ENCODE measurements around the gene NDST1. TPM values are rescaled to one million over a fixed set of nuclear protein-coding genes. Genes with fewer than 3 reads are reported as not detected.

NDST1 gene
- polyA plus RNA-seq, 1 donor (not counting 4 experiments of a cell fraction or from before 2014, with no cell fraction given): 24.9 TPM

DNA sequence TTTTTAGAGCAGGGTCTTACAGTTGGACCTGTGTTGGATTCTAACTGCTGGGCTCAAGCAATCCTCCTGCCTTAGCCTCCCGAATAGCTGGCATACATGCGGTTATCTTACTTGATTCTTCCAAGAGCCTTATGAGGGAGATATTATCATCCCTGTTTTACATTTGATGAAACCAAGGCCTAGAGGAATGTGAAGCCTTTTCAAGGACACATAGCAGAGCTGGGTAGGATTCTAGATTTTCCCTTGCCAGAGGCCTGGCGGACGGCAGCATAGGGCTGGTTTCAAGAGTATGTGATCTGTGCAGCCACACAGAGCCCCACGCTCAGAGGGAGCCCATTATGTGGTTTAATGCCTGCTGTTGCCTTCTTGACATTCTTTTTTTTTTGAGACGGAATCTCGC, 24.2 kb downstream of the NDST1 start:
- Histone ChIP-seq H3K9me3 (ENCODE audit: control insufficient read depth, low read depth, low read length) (no peaks in the 10 kb centered on the region), H3K4me2 (ENCODE audit: control insufficient read depth, extremely low read depth, insufficient read depth, low read depth, low read length) (no peak overlapping the region), H3K9ac (ENCODE audit: control insufficient read depth, extremely low read depth, insufficient read depth, low read length) (no peak overlapping the region), H2AFZ (ENCODE audit: control insufficient read depth, low read length) (no peak overlapping the region), H4K20me1 (ENCODE audit: control insufficient read depth, extremely low read depth, insufficient read depth, low read length) (no peaks in the 10 kb centered on the region), H3K9me1 (ENCODE audit: control insufficient read depth, extremely low read depth, insufficient read depth, low read length) (no peaks in the 10 kb centered on the region), H3K4me3 (ENCODE audit: control insufficient read depth in 2 of 3, extremely low read depth in 1 of 3, insufficient read depth in 2 of 3, low read depth in 1 of 3, low read length in 3 of 3) (no peak overlapping the region), H3K4me1 (ENCODE audit: control insufficient read depth, extremely low read depth, insufficient read depth, low read length) (no peaks in the 10 kb centered on the region), H3K36me3 (ENCODE audit: control insufficient read depth in 2 of 2, extremely low read depth in 1 of 2, insufficient read depth in 2 of 2, low read length in 2 of 2) (peaks cover 24 to 31% of the 10 kb centered on the region in 2 experiments), H3K27me3 (ENCODE audit: control insufficient read depth, extremely low read depth, insufficient read depth, low read length) (no peaks in the 10 kb centered on the region), H3K27ac (ENCODE audit: control insufficient read depth, insufficient read depth, low read length) (no peak overlapping the region), H3K79me2 (ENCODE audit: control insufficient read depth, insufficient read depth, low read length) (peaks cover 21% of the 10 kb centered on the region)
- FAIRE-seq: no peak
- no peak for DNase-seq (ENCODE audit: low read depth, low spot score)
- no peak for TF ChIP-seq EZH2 (IDR thresholded peaks at IDR 0.05; ENCODE audit: low read length)
- TF ChIP-seq, protein P1, sequence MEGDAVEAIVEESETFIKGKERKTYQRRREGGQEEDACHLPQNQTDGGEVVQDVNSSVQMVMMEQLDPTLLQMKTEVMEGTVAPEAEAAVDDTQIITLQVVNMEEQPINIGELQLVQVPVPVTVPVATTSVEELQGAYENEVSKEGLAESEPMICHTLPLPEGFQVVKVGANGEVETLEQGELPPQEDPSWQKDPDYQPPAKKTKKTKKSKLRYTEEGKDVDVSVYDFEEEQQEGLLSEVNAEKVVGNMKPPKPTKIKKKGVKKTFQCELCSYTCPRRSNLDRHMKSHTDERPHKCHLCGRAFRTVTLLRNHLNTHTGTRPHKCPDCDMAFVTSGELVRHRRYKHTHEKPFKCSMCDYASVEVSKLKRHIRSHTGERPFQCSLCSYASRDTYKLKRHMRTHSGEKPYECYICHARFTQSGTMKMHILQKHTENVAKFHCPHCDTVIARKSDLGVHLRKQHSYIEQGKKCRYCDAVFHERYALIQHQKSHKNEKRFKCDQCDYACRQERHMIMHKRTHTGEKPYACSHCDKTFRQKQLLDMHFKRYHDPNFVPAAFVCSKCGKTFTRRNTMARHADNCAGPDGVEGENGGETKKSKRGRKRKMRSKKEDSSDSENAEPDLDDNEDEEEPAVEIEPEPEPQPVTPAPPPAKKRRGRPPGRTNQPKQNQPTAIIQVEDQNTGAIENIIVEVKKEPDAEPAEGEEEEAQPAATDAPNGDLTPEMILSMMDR (optimal IDR thresholded peaks at IDR 0.05 in 1 of 3, IDR thresholded peaks at IDR 0.05 in 1 of 3, conservative IDR thresholded peaks at IDR 0.05 in 1 of 3; ENCODE audit: extremely low read depth in 1 of 3, insufficient read depth in 2 of 3, low read length in 3 of 3): no peak
- dilution Hi-C loops (cut with MboI; ENCODE audit: extremely low pct_ligation_motif_present, low sequenced_read_pairs): no loop called here

DNA sequence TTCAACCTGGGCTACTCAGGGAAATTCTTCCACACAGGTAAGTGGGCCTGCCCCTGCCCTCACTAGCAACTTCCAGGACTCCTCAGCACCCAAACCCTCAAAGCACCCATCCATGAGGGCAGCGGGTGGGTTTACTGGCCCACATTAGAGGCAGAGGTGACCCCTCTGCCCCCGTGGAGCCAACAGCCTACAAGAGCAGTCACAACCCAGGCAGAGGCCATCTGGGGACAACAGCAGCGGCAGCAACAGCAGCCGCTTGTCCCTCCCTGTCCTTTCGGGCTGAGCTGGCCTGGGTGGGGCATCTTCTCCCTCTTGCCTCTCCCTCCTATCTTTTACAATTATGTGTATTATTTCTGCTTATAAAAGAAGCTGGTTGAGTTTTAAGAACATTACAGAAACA, 25.1 kb downstream of the NDST1 start:
- H3K9ac ChIP-seq (ENCODE audit: control insufficient read depth, extremely low read depth, insufficient read depth, low read length): no peak overlapping the region
- no peaks in the 10 kb centered on the region for H3K9me1 ChIP-seq (ENCODE audit: control insufficient read depth, extremely low read depth, insufficient read depth, low read length)
- no peaks in the 10 kb centered on the region for H3K4me1 ChIP-seq (ENCODE audit: control insufficient read depth, extremely low read depth, insufficient read depth, low read length)
- H3K27ac ChIP-seq (ENCODE audit: control insufficient read depth, insufficient read depth, low read length): no peak overlapping the region
- no peak overlapping the region for H3K4me2 ChIP-seq (ENCODE audit: control insufficient read depth, extremely low read depth, insufficient read depth, low read depth, low read length)
- no peaks in the 10 kb centered on the region for H3K27me3 ChIP-seq (ENCODE audit: control insufficient read depth, extremely low read depth, insufficient read depth, low read length)
- no peak overlapping the region for H2AFZ ChIP-seq (ENCODE audit: control insufficient read depth, low read length)
- no peak for DNase-seq (ENCODE audit: low read depth, low spot score)
- no peak for FAIRE-seq
- dilution Hi-C loops (cut with MboI; ENCODE audit: extremely low pct_ligation_motif_present, low sequenced_read_pairs): no loop called here
- no peak for TF ChIP-seq EZH2 (IDR thresholded peaks at IDR 0.05; ENCODE audit: low read length)
- TF ChIP-seq, protein P1 (optimal IDR thresholded peaks at IDR 0.05 in 1 of 3, IDR thresholded peaks at IDR 0.05 in 1 of 3, conservative IDR thresholded peaks at IDR 0.05 in 1 of 3; ENCODE audit: extremely low read depth in 1 of 3, insufficient read depth in 2 of 3, low read length in 3 of 3): no peak
- H3K4me3 ChIP-seq (ENCODE audit: control insufficient read depth in 2 of 3, extremely low read depth in 1 of 3, insufficient read depth in 2 of 3, low read depth in 1 of 3, low read length in 3 of 3): no peak overlapping the region
- peaks cover 13% of the 10 kb centered on the region for H3K79me2 ChIP-seq (ENCODE audit: control insufficient read depth, insufficient read depth, low read length)
- H4K20me1 ChIP-seq (ENCODE audit: control insufficient read depth, extremely low read depth, insufficient read depth, low read length): no peaks in the 10 kb centered on the region
- H3K36me3 ChIP-seq (ENCODE audit: control insufficient read depth in 2 of 2, extremely low read depth in 1 of 2, insufficient read depth in 2 of 2, low read length in 2 of 2): peaks cover 20 to 27% of the 10 kb centered on the region in 2 experiments
- no peaks in the 10 kb centered on the region for H3K9me3 ChIP-seq (ENCODE audit: control insufficient read depth, low read depth, low read length)
